Endothelial cell (in vitro differentiated cells): Measurements from ENCODE around the gene HSF5. TPM values are rescaled to one million over a fixed set of nuclear protein-coding genes. Genes with fewer than 3 reads are reported as not detected.

Experiments used
- DNase-seq: peaks from one replicate; pipeline ENCODE4 v3.0.0; 2021; ENCODE audit warnings: low spot score
- H3K27ac Mint-ChIP-seq: one replicate; pipeline ENCODE4 v1.8.0; 2021; ENCODE audit warnings: mixed read lengths, inconsistent platforms; ENCODE audit not compliant: unreplicated experiment
- H3K27me3 Mint-ChIP-seq: one replicate; pipeline ENCODE4 v1.8.0; 2021; ENCODE audit warnings: mild to moderate bottlenecking, moderate library complexity, mixed read lengths, inconsistent platforms; ENCODE audit not compliant: unreplicated experiment
- H3K36me3 Mint-ChIP-seq: one replicate; pipeline ENCODE4 v1.8.0; 2021; ENCODE audit warnings: mild to moderate bottlenecking, low read depth, mixed read lengths, inconsistent platforms; ENCODE audit not compliant: unreplicated experiment
- H3K4me1 Mint-ChIP-seq: one replicate; pipeline ENCODE4 v1.8.0; 2021; ENCODE audit warnings: mild to moderate bottlenecking, mixed read lengths, inconsistent platforms; ENCODE audit not compliant: unreplicated experiment
- H3K4me3 Mint-ChIP-seq: one replicate; pipeline ENCODE4 v1.8.0; 2021; ENCODE audit warnings: mild to moderate bottlenecking, mixed read lengths, inconsistent platforms; ENCODE audit not compliant: unreplicated experiment
- H3K9me3 Mint-ChIP-seq: one replicate; pipeline ENCODE4 v1.8.0; 2021; ENCODE audit warnings: mixed read lengths, inconsistent platforms; ENCODE audit not compliant: unreplicated experiment
- total RNA-seq: library from RNA; stranded (reverse); fragmentation: NEBNext Ultra II Directional; extraction: Animal tissue kit (Norgen Biotek cat#: 25700); gene quantifications from one replicate; pipeline ENCODE4 v1.2.1, GENCODE V29; 2021; ENCODE audit not compliant: unreplicated experiment
- TF ChIP-seq, protein P1 (sequence below): fragments of 200-600 bp; sonication (generic); IDR thresholded peaks from one replicate; pipeline ENCODE4 v1.5.0; 2021; ENCODE audit warnings: antibody characterized with exemption; ENCODE audit not compliant: unreplicated experiment

Gene HSF5
- total RNA-seq, 1 donor from 2014 or later = 0.10 TPM

DNA sequence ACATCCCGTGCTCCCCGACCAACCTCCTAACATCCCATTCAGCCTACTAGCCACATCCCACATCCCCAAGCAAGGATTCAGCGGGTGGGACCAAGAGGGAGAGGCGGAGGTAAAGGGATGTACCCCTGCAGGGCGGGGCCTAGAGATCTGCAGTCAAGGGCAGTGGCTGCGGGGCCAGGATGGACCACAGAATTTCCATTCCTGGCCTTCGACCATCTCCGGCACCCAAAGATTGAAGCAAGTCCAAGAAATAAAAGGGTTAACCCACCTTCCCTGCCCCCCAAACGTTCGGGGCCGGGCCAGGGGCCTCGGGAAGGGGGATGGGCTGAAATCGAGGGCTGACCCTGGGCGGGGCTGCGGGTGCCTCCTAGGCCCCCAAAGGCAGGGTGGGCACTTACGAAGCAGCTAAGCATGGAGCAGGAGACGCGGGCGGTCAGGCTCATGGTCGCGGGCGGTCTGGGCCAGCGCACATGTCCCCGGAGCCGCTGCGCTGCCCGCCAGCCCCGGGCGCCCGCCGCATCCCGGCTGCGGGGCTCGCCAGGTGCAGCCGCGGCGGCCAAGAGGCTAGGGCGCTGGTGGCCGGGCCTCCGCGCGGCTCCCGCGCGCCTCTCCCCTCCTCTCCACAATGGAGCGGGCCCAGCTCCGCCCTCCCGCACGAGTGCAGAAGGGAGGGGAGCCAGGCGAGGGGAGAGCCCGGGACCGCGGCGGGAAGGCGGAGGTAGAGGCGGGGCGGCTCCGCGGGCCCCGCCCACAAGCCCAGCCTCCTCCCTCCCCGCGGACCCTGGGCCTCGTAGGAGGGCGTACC is 26.0 kb upstream of the HSF5 start, which contains the start of gene MTMR4:
MTMR4 (minus strand) TSS at position 674 of the 805 bp plus-strand sequence; CDS start at position 443, 231 bp downstream.
- H3K9me3 Mint-ChIP-seq = no peaks in the 10 kb centered on the region
- H3K27me3 Mint-ChIP-seq = peaks cover 13% of the 10 kb centered on the region
- DNase-seq = peak; percentile 73
- H3K4me1 Mint-ChIP-seq = peaks cover 21% of the 10 kb centered on the region
- peak within 1 kb of the TSS; percentile 21 for H3K27ac Mint-ChIP-seq
- TF ChIP-seq, protein P1, sequence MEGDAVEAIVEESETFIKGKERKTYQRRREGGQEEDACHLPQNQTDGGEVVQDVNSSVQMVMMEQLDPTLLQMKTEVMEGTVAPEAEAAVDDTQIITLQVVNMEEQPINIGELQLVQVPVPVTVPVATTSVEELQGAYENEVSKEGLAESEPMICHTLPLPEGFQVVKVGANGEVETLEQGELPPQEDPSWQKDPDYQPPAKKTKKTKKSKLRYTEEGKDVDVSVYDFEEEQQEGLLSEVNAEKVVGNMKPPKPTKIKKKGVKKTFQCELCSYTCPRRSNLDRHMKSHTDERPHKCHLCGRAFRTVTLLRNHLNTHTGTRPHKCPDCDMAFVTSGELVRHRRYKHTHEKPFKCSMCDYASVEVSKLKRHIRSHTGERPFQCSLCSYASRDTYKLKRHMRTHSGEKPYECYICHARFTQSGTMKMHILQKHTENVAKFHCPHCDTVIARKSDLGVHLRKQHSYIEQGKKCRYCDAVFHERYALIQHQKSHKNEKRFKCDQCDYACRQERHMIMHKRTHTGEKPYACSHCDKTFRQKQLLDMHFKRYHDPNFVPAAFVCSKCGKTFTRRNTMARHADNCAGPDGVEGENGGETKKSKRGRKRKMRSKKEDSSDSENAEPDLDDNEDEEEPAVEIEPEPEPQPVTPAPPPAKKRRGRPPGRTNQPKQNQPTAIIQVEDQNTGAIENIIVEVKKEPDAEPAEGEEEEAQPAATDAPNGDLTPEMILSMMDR = no peak
- H3K36me3 Mint-ChIP-seq = peaks cover 27% of the 10 kb centered on the region
- H3K4me3 Mint-ChIP-seq = peak within 1 kb of the TSS; percentile 88

DNA sequence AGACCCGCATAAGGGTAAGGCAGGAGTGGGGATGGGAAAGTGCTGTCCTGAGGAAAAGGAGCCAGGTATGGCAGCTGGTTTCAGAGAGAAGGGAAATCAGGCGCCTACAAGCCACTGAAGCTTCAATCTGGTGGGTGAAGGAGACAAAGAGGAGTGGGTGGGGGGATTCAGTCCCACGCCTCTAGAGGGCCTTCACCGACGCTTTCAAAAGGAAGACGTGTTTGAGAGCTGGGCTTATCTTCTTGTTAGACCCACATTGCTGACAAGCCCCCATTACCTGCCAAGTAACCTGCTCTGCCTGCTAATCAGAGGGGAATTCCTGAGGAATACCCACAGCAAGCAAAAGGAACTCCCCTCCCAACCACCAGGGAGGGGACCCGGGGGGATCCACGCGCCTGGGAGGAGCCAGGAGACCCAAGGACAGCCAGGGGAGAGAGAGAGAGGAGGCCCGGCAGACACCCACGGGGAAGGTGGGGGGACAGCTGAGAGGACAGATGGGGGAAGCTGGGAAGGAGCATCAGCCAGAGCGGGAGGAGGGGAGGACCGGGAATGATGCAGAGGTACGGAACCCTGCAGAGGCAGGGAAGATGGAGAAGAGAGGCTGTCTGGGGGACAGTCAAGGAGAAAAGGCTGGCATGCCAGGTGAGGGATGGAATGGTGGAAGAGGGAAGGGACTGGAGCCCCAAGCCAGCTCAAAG is 25.2 kb upstream of the HSF5 start:
- peak overlapping the region; percentile 43 for H3K27ac Mint-ChIP-seq
- peaks cover 13% of the 10 kb centered on the region for H3K27me3 Mint-ChIP-seq
- H3K9me3 Mint-ChIP-seq = no peaks in the 10 kb centered on the region
- H3K36me3 Mint-ChIP-seq = peaks cover 31% of the 10 kb centered on the region
- DNase-seq = no peak
- H3K4me3 Mint-ChIP-seq = peak overlapping the region; percentile 88
- TF ChIP-seq, protein P1 = no peak
- peaks cover 21% of the 10 kb centered on the region for H3K4me1 Mint-ChIP-seq

DNA sequence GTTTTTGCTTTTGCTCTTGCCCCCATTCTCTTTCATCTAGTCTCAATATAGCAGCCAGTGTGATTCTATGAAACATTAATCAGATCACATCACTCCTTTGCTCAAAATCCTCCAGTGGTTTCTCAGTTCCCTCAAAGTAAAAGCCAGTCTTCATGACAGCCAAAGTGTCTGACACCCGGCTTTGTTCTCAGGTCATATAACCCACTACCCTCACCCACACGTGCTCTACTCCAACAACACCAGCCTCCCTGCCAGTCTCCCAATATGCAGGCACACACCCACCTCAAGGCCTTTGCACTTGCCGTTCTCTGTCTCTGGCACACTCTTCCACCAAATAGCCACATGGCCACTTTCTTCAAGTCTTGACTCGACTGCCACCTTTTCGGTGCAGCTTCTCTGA is 21.9 kb upstream of the HSF5 start:
- Mint-ChIP-seq H3K36me3 (peaks cover 50% of the 10 kb centered on the region), H3K27ac (no peak overlapping the region), H3K4me1 (peaks cover 8% of the 10 kb centered on the region), H3K4me3 (peak overlapping the region; percentile 21), H3K27me3 (peaks cover 9% of the 10 kb centered on the region), H3K9me3 (no peaks in the 10 kb centered on the region)
- DNase-seq = no peak
- TF ChIP-seq, protein P1 = no peak

DNA sequence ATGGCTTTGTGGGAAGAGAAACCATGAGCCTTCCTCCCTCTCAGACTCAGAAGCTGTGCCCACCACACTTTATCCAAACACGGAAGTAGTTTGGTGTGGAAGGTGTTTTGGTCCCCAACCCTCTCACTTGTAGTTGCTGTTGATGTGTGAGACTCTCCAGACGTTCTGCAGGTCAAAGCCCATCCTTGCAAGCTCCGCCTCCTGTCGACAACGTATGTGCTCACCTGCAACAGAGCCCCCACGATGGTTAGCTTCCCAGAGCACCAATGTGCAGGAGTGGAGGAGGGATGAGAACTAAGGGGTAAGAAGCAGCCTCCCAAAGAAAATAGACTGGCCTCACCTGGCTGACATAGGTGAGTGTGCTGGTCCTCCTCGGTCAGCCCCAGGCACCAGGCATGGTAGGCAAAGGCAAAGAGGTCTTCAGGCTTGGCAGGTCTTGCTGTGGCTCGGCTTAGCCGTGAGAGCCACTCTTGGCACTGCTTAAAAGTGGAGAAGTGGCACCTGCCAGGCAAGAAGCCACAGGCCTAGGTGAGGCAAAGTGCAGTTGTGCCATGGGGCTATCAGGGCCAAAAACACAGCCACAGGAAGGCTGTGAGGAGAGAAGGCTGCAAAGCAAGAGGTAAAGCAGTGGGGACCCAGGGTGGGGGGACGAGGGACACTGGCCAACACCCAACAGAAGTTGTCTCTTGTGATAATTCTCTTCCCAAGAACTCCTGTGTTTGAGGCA is 20.3 kb upstream of the HSF5 start:
- Mint-ChIP-seq H3K9me3 (no peaks in the 10 kb centered on the region), H3K4me1 (peaks cover 14% of the 10 kb centered on the region), H3K36me3 (peaks cover 55% of the 10 kb centered on the region), H3K27me3 (peaks cover 10% of the 10 kb centered on the region), H3K27ac (no peak overlapping the region), H3K4me3 (no peak overlapping the region)
- TF ChIP-seq, protein P1 = no peak
- no peak for DNase-seq
